Measurements from ENCODE around the gene APOL1.

DNA sequence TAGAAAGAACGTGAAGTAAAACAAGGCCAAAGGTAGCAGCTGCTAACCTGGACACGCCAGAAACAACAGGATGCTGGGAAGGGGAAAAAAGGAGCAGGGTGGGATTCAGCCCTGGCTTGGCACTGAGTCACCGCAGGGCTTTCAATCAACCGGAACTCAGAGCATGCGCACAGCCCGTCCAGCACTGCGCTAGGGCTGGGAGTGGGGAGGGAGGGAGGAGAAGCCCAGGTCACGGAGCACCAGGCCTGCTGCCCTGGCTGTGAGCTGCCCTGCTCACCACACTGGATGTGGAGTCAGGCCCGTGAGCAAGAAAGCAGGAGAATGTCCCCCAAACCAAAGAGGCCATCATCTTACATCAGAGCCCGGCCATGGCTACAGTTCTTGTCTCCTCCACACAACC is 51.5 kb downstream of the APOL1 start:
- TF ChIP-seq, protein P1, sequence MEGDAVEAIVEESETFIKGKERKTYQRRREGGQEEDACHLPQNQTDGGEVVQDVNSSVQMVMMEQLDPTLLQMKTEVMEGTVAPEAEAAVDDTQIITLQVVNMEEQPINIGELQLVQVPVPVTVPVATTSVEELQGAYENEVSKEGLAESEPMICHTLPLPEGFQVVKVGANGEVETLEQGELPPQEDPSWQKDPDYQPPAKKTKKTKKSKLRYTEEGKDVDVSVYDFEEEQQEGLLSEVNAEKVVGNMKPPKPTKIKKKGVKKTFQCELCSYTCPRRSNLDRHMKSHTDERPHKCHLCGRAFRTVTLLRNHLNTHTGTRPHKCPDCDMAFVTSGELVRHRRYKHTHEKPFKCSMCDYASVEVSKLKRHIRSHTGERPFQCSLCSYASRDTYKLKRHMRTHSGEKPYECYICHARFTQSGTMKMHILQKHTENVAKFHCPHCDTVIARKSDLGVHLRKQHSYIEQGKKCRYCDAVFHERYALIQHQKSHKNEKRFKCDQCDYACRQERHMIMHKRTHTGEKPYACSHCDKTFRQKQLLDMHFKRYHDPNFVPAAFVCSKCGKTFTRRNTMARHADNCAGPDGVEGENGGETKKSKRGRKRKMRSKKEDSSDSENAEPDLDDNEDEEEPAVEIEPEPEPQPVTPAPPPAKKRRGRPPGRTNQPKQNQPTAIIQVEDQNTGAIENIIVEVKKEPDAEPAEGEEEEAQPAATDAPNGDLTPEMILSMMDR (IDR thresholded peaks at IDR 0.05), result no peak
- no peak for TF ChIP-seq EZH2 (IDR thresholded peaks at IDR 0.05; ENCODE audit: borderline replicate concordance, insufficient read depth, low read depth, low read length, poor library complexity, severe bottlenecking)

Measured in B cell (primary cell).